Measurements from ENCODE around the gene HSD17B11.

DNA sequence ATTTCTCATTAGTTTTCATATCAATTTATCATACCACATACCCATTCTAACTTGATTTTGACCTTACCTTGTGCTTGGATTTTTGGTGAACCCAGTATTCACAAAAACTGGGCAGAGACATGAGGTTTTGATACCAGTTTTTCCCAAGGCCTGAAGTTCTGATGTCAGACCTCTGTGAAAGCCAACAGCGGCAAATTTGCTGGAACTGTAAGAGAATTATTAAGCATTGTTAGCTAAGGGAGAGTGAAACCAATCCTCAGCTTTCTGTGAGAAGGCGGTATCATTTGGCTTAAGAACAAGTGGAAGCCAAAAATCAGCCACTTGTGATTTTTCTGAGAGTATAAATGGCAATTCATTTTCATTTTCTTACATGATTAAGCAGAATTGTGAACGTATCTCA, 77.2 kb downstream of the HSD17B11 start:
- TF ChIP-seq POLR2AphosphoS5 (IDR thresholded peaks at IDR 0.05; ENCODE audit: borderline replicate concordance, low read depth, low read length) (no peak), EZH2 (IDR thresholded peaks at IDR 0.05) (no peak), FOXP2 (optimal IDR thresholded peaks at IDR 0.05; ENCODE audit: control extremely low read depth, extremely low read length, insufficient read depth) (no peak)
